HepG2 (cell line): Measurements from ENCODE around the gene VPS37D. TPM values are rescaled to one million over a fixed set of nuclear protein-coding genes. Genes with fewer than 3 reads are reported as not detected.

Experiments
- ATAC-seq: fragments of 200-7000 bp; cut with Tn5 transposase; 3 replicates; pipeline ENCODE4 v1.9.1; 2020; ENCODE audit warnings: mild to moderate bottlenecking, moderate library complexity
- BruUV-seq: library from RNA; stranded (reverse); fragments of 400-500 nt; replicated peaks from 2 replicates; lab custom pipeline; 2021; lab: Mats Ljungman, UMichigan
- CTCF ChIA-PET: fragments of 300-600 bp; formaldehyde crosslinking; extraction: SDS; loops from one replicate; lab custom pipeline; 2021; ENCODE audit warnings: low total read pairs, inconsistent platforms, low intra/inter-chr PET ratio; lab: Yijun Ruan, JAX
- POLR2A ChIA-PET: fragments of 350-600 bp; sonication (Branson Sonifier 250); formaldehyde crosslinking; loops from one replicate; lab custom pipeline; 2020; ENCODE audit warnings: antibody characterized with exemption, inconsistent platforms; lab: Yijun Ruan, JAX
- DNase-seq: peaks from one replicate; pipeline ENCODE4 v3.0.0-alpha.2; 2015; ENCODE audit warnings: low spot score
- FAIRE-seq: peaks from 3 replicates; lab custom pipeline; 2011; peaks lifted over from hg19 to GRCh38; lab: Jason Lieb, UNC
- H2AFZ ChIP-seq: one replicate; pipeline ENCODE4 v1.6.1; 2011; ENCODE audit warnings: low read length, inconsistent platforms
- H3K27ac ChIP-seq: fragments of 300-600 bp; 3 replicates; pipeline ENCODE4 v1.8.0; 2011; ENCODE audit warnings: mixed run types, mild to moderate bottlenecking, mixed read lengths, low read length, inconsistent platforms; ENCODE audit not compliant: insufficient read depth; ENCODE audit errors: extremely low read length
- H3K27me3 ChIP-seq, 2 experiments: fragments of 200-600 bp in 1 of 2; 2 replicates in 1 of 2; 3 replicates in 1 of 2; pipeline versions ENCODE4 v1.6.0 to v1.8.0; 2011; ENCODE audit warnings: low read length in 2 of 2, mild to moderate bottlenecking in 2 of 2, moderate library complexity in 2 of 2, inconsistent platforms in 1 of 2; ENCODE audit not compliant: insufficient read depth in 2 of 2, control insufficient read depth in 1 of 2
- H3K36me3 ChIP-seq, 2 experiments: fragments of 200-600 bp in 1 of 2; replicated peaks in 1 of 2; 2 replicates in 1 of 2; 3 replicates in 1 of 2; pipeline versions ENCODE4 v1.5.1 to v1.8.0; 2011; ENCODE audit warnings: low read length in 2 of 2, inconsistent platforms in 1 of 2; ENCODE audit not compliant: insufficient read depth in 2 of 2, control insufficient read depth in 1 of 2
- H3K4me1 ChIP-seq: 2 replicates; pipeline ENCODE4 v1.5.1; 2012; ENCODE audit warnings: low read length, inconsistent platforms; ENCODE audit not compliant: insufficient read depth
- H3K4me2 ChIP-seq: 2 replicates; pipeline ENCODE4 v1.6.0; 2011; ENCODE audit warnings: low read depth, low read length, inconsistent platforms
- H3K4me3 ChIP-seq, 3 experiments: fragments of 200-600 bp in 1 of 3; sonication (generic), shearing (Covaris generic) in 1 of 3; replicated peaks in 1 of 3; 2 replicates each; pipeline ENCODE4 v1.5.1; 2011 to 2016; ENCODE audit warnings: low read length in 3 of 3, inconsistent platforms in 2 of 3, low read depth in 2 of 3, mild to moderate bottlenecking in 2 of 3, control low read depth in 1 of 3, mixed read lengths in 1 of 3; ENCODE audit not compliant: insufficient read depth in 1 of 3
- H3K79me2 ChIP-seq: one replicate; pipeline ENCODE4 v1.6.1; 2011; ENCODE audit warnings: low read length, inconsistent platforms; ENCODE audit not compliant: insufficient read depth
- H3K9ac ChIP-seq: 2 replicates; pipeline ENCODE4 v1.6.0; 2011; ENCODE audit warnings: mild to moderate bottlenecking, low read depth, low read length, inconsistent platforms; ENCODE audit not compliant: insufficient read depth
- H3K9me3 ChIP-seq: 2 replicates; pipeline ENCODE4 v1.5.1; 2012; ENCODE audit warnings: mild to moderate bottlenecking, low read length
- H4K20me1 ChIP-seq: 2 replicates; pipeline ENCODE4 v1.6.0; 2011; ENCODE audit warnings: inconsistent platforms, mild to moderate bottlenecking, low read length, moderate library complexity; ENCODE audit not compliant: insufficient read depth
- ADNP ChIP-seq: sonication (generic); formaldehyde crosslinking; IDR thresholded peaks from 2 replicates; pipeline ENCODE4 v1.4.0; 2020; ENCODE audit warnings: missing genetic modification reagents
- ARID3A ChIP-seq: IDR thresholded peaks from 2 replicates; pipeline ENCODE4 v1.6.1; 2012; ENCODE audit warnings: low read depth, low read length, improper control_type of control experiment
- BRCA1 ChIP-seq: sonication (generic); formaldehyde crosslinking; IDR thresholded peaks from 2 replicates; pipeline ENCODE4 v1.4.0; 2020; ENCODE audit warnings: missing genetic modification reagents
- DNMT3B ChIP-seq: conservative IDR thresholded peaks from 2 replicates; pipeline ENCODE4 v1.6.1; 2016; ENCODE audit warnings: missing biosample characterization, control low read depth
- ESRRA ChIP-seq: sonication (generic); formaldehyde crosslinking; IDR thresholded peaks from 2 replicates; pipeline ENCODE4 v1.5.1; 2020; ENCODE audit warnings: mild to moderate bottlenecking, low read depth, missing genetic modification reagents
- GATA4 ChIP-seq: sonication (generic); IDR thresholded peaks from 2 replicates; pipeline ENCODE4 v1.6.1; 2016; ENCODE audit warnings: antibody characterized with exemption, low read depth, borderline replicate concordance
- LBX2 ChIP-seq: sonication (generic); formaldehyde crosslinking; IDR thresholded peaks from 2 replicates; pipeline ENCODE4 v1.5.0; 2020; ENCODE audit warnings: missing genetic modification reagents, mild to moderate bottlenecking, borderline replicate concordance
- MBNL3 ChIP-seq: fragments of 250-450 bp; sonication (Bioruptor Pico); conservative IDR thresholded peaks from 2 replicates; pipeline ENCODE4 v1.8.0; 2022; ENCODE audit warnings: mild to moderate bottlenecking, inconsistent platforms
- MEIS1 ChIP-seq: sonication (generic); formaldehyde crosslinking; IDR thresholded peaks from 2 replicates; pipeline ENCODE4 v1.9.0; 2021; ENCODE audit warnings: mild to moderate bottlenecking, missing genetic modification reagents, moderate library complexity, borderline replicate concordance
- MXD4 ChIP-seq: IDR thresholded peaks from 2 replicates; pipeline ENCODE4 v1.6.1; 2016; ENCODE audit warnings: mild to moderate bottlenecking, missing biosample characterization, missing genetic modification reagents
- ZNF180 ChIP-seq: sonication (generic); formaldehyde crosslinking; IDR thresholded peaks from 2 replicates; pipeline ENCODE4 v1.4.0; 2020; ENCODE audit warnings: low read depth, missing genetic modification reagents, borderline replicate concordance
- ZNF230 ChIP-seq: sonication (generic); formaldehyde crosslinking; IDR thresholded peaks from 2 replicates; pipeline ENCODE4 v1.4.0; 2020; ENCODE audit warnings: mild to moderate bottlenecking, missing genetic modification reagents
- ZNF292 ChIP-seq: sonication (generic); formaldehyde crosslinking; IDR thresholded peaks from 2 replicates; pipeline ENCODE4 v1.8.1; 2022; ENCODE audit warnings: mild to moderate bottlenecking, low read depth, missing genetic modification reagents, borderline replicate concordance
- ZNF510 ChIP-seq: sonication (generic); formaldehyde crosslinking; IDR thresholded peaks from 2 replicates; pipeline ENCODE4 v1.4.0; 2020; ENCODE audit warnings: low read depth, mild to moderate bottlenecking, missing genetic modification reagents
- ZNF572 ChIP-seq: sonication (generic); formaldehyde crosslinking; IDR thresholded peaks from 2 replicates; pipeline ENCODE4 v1.5.1; 2020; ENCODE audit warnings: mild to moderate bottlenecking, missing genetic modification reagents
- ZNF746 ChIP-seq: sonication (generic); formaldehyde crosslinking; IDR thresholded peaks from 2 replicates; pipeline ENCODE4 v1.8.0; 2022; ENCODE audit warnings: mild to moderate bottlenecking, missing genetic modification reagents
- WGBS: methylation state at CpG from one replicate; pipeline ENCODE4 v1.1.6; 2017; ENCODE audit warnings: low lambda C conversion rate; 5-methylcytosine and 5-hydroxymethylcytosine counted together
- in situ Hi-C: cut with HindIII; loops from 2 replicates; pipeline ENCODE4 v1.10.0; 2017; ENCODE audit warnings: low pct_unique_long_range_greater_than_20kb; ENCODE audit not compliant: extremely low pct_ligation_motif_present
- intact Hi-C: fragments of 100-400 bp; cut with micrococcal nuclease; formaldehyde crosslinking; loops from one replicate; pipeline ENCODE4 v1.10.0; 2022; ENCODE audit not compliant: unreplicated experiment
- polyA plus RNA-seq, 8 experiments: library from polyadenylated mRNA; depleted of rRNA in 3 of 8; stranded (reverse) in 7 of 8; unstranded in 1 of 8; fragments of >200 nt; fragmentation: Illumina TruSeq in 4 of 8; extraction: Trizol in 4 of 8; gene quantifications; 2 replicates each; pipeline versions ENCODE4 v1.2.1 to v1.2.3, GENCODE V29; 2011 to 2016; ENCODE audit warnings: low read depth in 4 of 8, missing spikeins in 1 of 8, mixed read lengths in 1 of 8; ENCODE audit not compliant: insufficient read depth in 1 of 8
- total RNA-seq, 5 experiments: library from RNA; depleted of rRNA; stranded (reverse); fragments of >200 nt; fragmentation: Illumina TruSeq; extraction: Trizol; gene quantifications; 2 replicates each; pipeline ENCODE4 v1.2.3, GENCODE V29; 2016; ENCODE audit warnings: low read depth in 1 of 5
- TF ChIP-seq, protein P1 (sequence below): IDR thresholded peaks from 2 replicates; pipeline ENCODE4 v1.6.1; 2012; ENCODE audit warnings: inconsistent platforms

Gene VPS37D
- total and polyA plus RNA-seq, 2 of the 13 experiments (the other 11 are each of a cell fraction or from before 2014, with no cell fraction given) = 3.8 to 6.3 TPM

- WGBS = 82% methylated on average over 7 of the region's 7 CpGs
- in situ Hi-C loops = no loop called here
- H2AFZ ChIP-seq = no peak overlapping the region
- no peak for DNase-seq
- BruUV-seq = no TSS peak
- H3K9me3 ChIP-seq = no peaks in the 10 kb centered on the region
- TF ChIP-seq ZNF292 (CRISPR knock-in tag) (no peak), BRCA1 (no peak), ZNF746 (CRISPR knock-in tag) (no peak), MEIS1 (no peak), ZNF230 (CRISPR knock-in tag) (no peak), ARID3A (no peak), ZNF180 (CRISPR knock-in tag) (no peak), MBNL3 (CRISPR knock-in tag) (no peak), MXD4 (CRISPR knock-in tag) (no peak), ZNF572 (no peak), ESRRA (no peak), ADNP (CRISPR knock-in tag) (no peak), DNMT3B (no peak), GATA4 (no peak), LBX2 (CRISPR knock-in tag) (no peak), ZNF510 (CRISPR knock-in tag) (no peak)
- TF ChIP-seq, protein P1, sequence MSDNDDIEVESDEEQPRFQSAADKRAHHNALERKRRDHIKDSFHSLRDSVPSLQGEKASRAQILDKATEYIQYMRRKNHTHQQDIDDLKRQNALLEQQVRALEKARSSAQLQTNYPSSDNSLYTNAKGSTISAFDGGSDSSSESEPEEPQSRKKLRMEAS = no peak
- TF ChIP-seq, all 625 proteins: peak for 0
- Histone ChIP-seq H3K4me2 (no peak overlapping the region), H3K36me3 (no peaks in the 10 kb centered on the region), H3K27ac (no peak overlapping the region), H3K9ac (no peak overlapping the region), H3K27me3 (no peaks in the 10 kb centered on the region), H3K4me3 (no peak overlapping the region), H3K79me2 (no peaks in the 10 kb centered on the region), H3K4me1 (no peaks in the 10 kb centered on the region), H4K20me1 (no peaks in the 10 kb centered on the region)
- POLR2A ChIA-PET = no interaction called here
- no peak for FAIRE-seq
- no peak for ATAC-seq
- intact Hi-C loops = no loop called here
- CTCF ChIA-PET = no interaction called here
These were observed 34.3 kb upstream of the VPS37D start for GRCh38 chr7:73633323-73633722.
